Measurements from ENCODE around the gene LGR6.
"Not testable (repeated sequence)": the region's sequence is repeated elsewhere in the genome, so short reads cannot be mapped to it uniquely, and the experiment has no call there.

Gene LGR6

GRCh38 chr1:202333861-202334260 lies 140.3 kb downstream of the LGR6 start:
- DNase-seq (ENCODE audit: low read depth, low spot score): no peak

DNA sequence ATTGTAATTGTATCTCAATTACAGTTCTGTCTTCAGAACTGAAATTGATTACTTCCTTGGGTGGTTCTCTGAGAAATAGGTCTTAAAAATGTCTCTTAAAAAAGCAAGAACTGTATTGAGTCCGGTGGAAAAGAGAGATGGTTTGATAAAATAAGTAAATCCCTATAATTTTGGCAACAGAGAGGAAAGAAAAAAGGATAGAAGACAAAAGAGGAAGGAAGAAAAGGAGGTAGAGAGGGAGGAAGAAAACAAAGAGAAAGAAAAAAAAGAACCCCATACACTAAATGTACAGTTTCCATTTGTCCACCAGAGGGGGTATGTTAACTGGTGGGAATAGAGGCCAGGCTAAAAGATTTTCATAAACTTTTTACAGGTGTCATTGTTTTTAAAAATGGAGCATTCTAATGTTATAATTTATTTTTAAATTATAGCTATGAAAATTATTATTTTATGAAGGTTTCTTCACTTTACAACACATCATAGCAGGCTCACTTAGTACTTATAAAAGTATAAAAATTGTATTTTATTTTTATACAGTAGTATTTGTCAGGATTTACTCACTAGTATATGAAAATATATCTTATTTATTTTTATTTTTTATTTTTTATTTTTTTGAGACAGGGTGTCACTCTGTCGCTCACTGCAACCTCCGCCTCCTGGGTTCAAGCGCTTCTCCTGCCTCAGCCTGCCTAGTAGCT lies 150.2 kb downstream of the LGR6 start:
- no peak for DNase-seq (ENCODE audit: low read depth, low spot score)

- DNase-seq (ENCODE audit: low read depth, low spot score): no peak
These were observed 154.5 kb downstream of the LGR6 start for GRCh38 chr1:202348005-202348508.

DNA sequence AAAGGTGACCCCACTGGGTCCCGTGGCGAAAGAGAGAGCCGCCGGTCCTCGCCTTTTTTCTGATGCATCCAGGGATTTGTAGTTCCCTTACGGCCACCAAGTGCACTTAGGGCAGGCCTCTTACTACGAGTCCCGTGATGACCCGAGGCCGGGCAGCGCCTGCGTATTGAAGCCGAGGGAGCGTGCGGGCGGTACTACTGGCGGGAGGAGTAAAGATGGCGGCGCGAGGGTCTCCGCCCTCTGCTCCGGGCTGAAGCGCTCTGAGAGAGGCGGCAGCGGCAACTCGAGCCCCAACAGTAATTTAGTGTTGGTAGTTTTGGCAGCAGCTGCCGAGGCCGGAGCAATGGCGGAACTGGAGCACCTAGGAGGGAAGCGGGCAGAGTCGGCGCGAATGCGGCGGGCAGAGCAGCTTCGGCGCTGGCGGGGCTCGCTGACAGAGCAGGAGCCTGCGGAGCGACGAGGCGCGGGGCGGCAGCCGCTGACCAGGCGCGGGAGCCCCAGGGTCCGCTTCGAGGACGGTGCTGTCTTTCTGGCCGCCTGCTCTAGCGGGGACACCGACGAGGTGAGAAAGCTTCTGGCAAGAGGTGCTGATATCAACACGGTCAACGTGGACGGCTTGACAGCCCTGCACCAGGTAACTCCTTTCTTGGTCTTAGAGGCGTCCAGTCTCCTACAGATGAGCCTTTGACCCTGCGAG lies 155.1 kb downstream of the LGR6 start, which contains the start of gene PPP1R12B:
PPP1R12B (plus strand) TSS at position 191 of the 697 bp plus-strand sequence; CDS start at position 344, 153 bp downstream.
- DNase-seq (ENCODE audit: low read depth, low spot score): peak; percentile 99

GRCh38 chr1:202349206-202349928 lies 155.8 kb downstream of the LGR6 start:
- no peak for DNase-seq (ENCODE audit: low read depth, low spot score)

DNA sequence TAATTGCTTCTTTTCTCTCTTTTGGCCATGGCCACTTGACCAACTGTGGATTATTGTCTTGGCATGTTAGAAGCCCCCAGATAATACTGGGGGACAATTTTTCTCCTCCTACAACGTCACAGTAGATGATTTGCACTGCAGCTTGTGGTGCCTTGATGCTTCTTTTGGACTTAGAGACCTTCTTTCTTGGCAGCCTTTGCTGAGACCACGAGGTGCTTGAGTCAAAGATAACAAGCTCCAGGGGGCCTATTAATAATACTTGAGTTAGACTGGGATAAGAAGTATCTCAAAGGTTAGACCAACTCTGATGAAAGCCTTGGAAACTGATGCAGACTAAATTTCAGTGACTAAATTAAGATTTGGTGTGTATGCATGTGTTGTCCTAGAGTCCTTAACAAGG lies 158.1 kb downstream of the LGR6 start:
- no peak for DNase-seq (ENCODE audit: low read depth, low spot score)

GRCh38 chr1:202352583-202353197 lies 159.1 kb downstream of the LGR6 start:
- not testable (repeated sequence) for DNase-seq (ENCODE audit: low read depth, low spot score)

DNA sequence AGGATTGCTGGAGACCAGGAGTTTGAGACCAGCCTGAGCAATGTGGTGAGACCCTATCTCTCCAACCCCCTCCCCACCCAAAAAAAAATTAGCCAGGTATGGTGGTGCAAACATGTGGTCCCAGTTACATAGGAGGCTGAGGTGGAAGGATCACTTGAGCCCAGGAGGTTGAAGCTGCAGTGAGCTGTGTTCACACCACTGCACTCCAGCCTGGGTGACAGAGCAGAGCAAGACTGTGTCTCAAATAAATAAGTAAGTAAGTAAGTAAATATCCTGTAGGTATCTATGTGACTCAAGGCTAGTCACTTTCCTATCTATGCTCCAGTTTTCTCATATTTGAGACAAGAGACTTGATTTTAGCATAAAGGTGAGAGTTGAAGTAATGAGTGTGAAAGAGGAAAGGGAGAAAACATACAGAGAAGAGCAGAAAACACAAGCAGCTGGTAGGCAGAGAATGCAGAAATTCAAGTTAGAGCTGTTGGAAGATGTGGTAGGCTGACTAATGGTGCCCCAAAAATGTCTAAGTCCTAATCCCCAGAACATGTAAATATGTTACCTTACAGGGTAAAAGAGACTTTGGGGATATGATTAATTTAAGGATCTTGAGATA lies 162.4 kb downstream of the LGR6 start:
- no peak for DNase-seq (ENCODE audit: low read depth, low spot score)

DNA sequence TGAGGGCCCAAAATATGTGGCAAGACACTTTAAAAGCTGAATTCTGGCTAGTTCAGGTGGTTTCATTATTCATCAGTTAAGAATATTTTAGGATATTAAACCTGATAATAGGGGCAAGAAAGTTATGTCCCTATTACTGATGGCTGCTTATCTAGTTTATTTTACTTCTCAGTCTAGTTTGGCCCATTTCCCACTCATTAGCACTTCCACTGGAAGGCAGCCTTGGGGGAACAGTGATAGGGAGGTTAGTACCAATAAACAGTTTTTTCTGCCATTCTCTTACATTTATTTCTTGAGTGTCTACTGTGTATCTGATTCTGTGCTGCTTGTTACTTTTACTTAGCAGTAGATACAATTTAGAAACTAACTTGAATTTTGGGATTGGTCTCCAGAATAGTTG lies 163.9 kb downstream of the LGR6 start:
- no peak for DNase-seq (ENCODE audit: low read depth, low spot score)

DNA sequence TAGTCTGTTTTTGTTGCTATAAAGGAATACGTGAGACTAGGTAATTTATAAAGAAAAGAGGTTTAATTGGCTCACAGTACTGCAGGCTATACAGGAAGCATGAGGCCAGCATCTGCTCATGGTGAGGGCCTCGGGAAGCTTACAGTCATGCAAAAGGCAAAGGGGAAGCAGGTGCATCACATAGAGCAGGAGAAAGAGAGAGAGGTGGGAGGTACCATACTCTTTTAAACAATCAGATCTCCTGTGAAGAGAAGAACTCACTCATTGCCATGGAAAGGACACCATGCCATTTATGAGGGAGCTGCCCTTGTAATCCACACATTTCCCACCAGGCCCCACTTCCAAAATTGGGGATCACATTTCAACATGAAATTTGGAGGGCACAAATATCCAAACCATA lies 167.6 kb downstream of the LGR6 start:
- no peak for DNase-seq (ENCODE audit: low read depth, low spot score)

DNA sequence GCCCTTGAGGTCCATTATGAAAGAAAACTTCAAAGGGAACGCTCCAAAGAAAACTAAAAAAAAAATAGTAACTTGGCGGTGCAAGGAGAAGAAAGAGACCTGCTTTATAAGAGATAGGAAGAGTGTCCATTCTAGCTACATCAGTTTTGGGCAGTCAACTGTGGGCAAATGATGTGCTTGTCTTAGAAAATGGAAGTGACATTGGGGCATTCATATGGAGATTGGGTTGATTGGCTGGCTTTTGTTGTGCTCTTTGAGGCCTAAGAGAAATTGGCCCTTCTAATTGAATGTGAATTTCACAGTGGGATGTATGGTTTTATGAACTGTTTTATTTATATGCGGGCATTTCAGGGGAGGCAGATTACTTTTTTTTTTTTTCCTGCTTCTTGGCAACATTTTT lies 168.1 kb downstream of the LGR6 start:
- DNase-seq (ENCODE audit: low read depth, low spot score): no peak

GRCh38 chr1:202362212-202362611 lies 168.6 kb downstream of the LGR6 start:
- no peak for DNase-seq (ENCODE audit: low read depth, low spot score)

- DNase-seq (ENCODE audit: low read depth, low spot score): no peak
These were observed 171.7 kb downstream of the LGR6 start for GRCh38 chr1:202365092-202365815.

DNA sequence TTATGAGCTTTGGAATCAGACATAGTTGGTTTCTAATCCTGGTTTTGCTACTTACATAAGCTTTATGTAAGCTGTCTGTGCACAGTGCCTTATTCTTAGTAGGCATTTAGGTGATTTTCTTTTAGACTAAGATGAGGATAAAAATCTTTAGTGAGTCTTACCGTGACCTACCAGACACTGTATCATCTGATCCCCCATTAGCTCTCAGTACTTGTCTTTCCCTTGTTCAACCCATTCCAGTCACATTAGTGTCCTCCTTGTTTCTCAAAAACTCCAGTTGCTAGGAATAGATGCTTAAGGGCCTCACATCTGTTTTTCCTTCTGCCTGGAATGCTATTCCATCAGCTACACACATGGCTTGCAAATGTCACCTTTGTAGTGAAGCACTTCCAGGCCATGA lies 173.7 kb downstream of the LGR6 start:
- DNase-seq (ENCODE audit: low read depth, low spot score): no peak

All from ELF-1 (cell line).